AG04450 (cell line): ENCODE data around the gene RAP1GAP. TPM values are rescaled to one million over a fixed set of nuclear protein-coding genes. Genes with fewer than 3 reads are reported as not detected.

Experiments
- CTCF ChIA-PET: fragments of 300-600, 350-600 bp; formaldehyde crosslinking; extraction: SDS; loops from one replicate; lab custom pipeline; 2022; ENCODE audit warnings: antibody characterized with exemption, inconsistent platforms; lab: Charles Lee
- POLR2A ChIA-PET: fragments of 350-600 bp; formaldehyde crosslinking; extraction: SDS; loops from one replicate; lab custom pipeline; 2021; ENCODE audit warnings: antibody characterized with exemption, inconsistent platforms; lab: Yijun Ruan, JAX
- DNase-seq: peaks from one replicate; pipeline ENCODE4 v3.0.0-alpha.2; 2011; ENCODE audit warnings: low read depth, low spot score
- H3K27ac ChIP-seq: one replicate; pipeline ENCODE4 v1.5.1; 2012; ENCODE audit warnings: low read depth, low read length, control low read depth
- H3K27me3 ChIP-seq: one replicate; pipeline ENCODE4 v1.6.0; 2012; ENCODE audit warnings: low read length; ENCODE audit not compliant: control insufficient read depth, insufficient read depth
- H3K4me3 ChIP-seq: 2 replicates; pipeline ENCODE4 v1.5.1; 2011; ENCODE audit warnings: mild to moderate bottlenecking, low read depth, low read length, control low read depth
- H3K9me3 ChIP-seq: 2 replicates; pipeline ENCODE4 v1.5.1; 2012; ENCODE audit warnings: low read length; ENCODE audit not compliant: control insufficient read depth, insufficient read depth
- polyA plus RNA-seq: library from polyadenylated mRNA; depleted of rRNA; stranded (reverse); fragments of >200 nt; gene quantifications from 2 replicates; pipeline ENCODE4 v1.2.3, GENCODE V29; 2011
- TF ChIP-seq, protein P1 (sequence below): IDR thresholded peaks from 2 replicates; pipeline ENCODE4 v1.5.1; 2011; ENCODE audit warnings: low read depth, low read length, control low read depth, inconsistent platforms

RAP1GAP gene
- polyA plus RNA-seq, 1 experiment, result 0.14 TPM

DNA sequence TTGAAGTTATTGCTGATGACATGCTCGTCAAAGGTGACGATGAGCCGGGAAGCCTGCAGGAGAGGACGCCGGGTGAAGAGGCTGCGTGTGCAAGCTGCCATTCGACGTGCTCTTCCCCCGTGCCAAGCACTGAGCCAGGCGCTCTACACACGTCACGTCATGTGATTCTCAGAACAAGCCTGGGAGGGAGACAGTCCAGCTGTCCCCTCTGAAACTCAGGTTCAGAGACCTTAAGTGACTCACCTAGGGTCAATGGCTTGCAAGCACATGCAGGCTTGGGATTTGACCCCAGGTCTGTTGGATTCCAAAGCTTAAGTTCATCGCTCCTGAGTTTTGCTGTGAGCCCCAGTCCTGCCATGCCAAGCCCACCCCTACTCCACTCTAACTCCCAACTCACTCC lies 57.1 kb downstream of the RAP1GAP start:
- Histone ChIP-seq H3K27ac (no peak overlapping the region), H3K27me3 (peaks cover 39% of the 10 kb centered on the region), H3K4me3 (no peak overlapping the region), H3K9me3 (no peaks in the 10 kb centered on the region; the same call in 1 of the 2 replicates)
- no peak for DNase-seq
- ChIA-PET CTCF (no interaction called here), POLR2A (interaction anchor here (0.5 kb wide), 1 partner anchor 305 kb away, joined by 3 read pairs; no protein-coding TSS in a partner anchor)
- TF ChIP-seq, protein P1, sequence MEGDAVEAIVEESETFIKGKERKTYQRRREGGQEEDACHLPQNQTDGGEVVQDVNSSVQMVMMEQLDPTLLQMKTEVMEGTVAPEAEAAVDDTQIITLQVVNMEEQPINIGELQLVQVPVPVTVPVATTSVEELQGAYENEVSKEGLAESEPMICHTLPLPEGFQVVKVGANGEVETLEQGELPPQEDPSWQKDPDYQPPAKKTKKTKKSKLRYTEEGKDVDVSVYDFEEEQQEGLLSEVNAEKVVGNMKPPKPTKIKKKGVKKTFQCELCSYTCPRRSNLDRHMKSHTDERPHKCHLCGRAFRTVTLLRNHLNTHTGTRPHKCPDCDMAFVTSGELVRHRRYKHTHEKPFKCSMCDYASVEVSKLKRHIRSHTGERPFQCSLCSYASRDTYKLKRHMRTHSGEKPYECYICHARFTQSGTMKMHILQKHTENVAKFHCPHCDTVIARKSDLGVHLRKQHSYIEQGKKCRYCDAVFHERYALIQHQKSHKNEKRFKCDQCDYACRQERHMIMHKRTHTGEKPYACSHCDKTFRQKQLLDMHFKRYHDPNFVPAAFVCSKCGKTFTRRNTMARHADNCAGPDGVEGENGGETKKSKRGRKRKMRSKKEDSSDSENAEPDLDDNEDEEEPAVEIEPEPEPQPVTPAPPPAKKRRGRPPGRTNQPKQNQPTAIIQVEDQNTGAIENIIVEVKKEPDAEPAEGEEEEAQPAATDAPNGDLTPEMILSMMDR, result no peak

DNA sequence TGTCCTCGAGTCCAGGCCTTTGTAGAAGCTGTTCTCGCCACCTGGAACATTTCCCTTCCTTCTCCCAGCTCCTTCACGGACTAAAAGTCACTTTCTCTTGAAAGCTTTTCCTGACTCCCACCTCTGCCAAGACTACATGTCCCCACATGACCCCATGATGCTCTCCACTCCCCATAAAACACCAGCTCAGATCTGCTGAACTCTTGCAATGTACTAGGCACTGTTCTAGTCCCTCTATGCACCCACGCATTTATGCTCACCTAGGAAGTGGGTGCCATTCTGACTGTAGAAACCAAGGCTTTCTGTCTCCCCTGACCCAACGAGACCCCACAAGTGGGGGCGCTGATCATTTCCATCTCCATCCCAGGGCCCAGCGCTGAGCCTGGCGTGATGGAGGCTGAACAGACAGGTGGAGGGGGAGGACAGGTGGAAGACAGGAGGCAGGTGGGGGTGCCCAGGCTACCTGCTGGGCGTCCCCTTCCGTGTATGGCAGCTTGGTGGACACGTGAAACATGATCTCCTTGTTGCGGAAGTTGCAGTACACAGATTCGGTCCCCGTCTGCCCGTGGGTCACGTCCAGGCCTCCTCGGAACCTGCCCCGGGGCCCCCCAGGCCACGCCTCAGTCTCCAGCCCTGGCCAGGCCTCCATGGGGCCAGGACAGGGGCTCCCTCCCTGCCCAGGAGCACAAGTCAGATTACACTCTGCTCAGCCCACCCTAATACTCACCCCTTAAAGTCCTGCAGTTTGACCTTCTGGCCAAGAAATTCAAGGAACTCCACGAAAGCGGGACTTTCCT lies 58.0 kb downstream of the RAP1GAP start:
- ChIA-PET POLR2A (no interaction called here), CTCF (interaction anchor here (1.2 kb wide), 1 partner anchor 242 kb away, joined by 3 read pairs; no protein-coding TSS in a partner anchor)
- H3K27ac ChIP-seq, result no peak overlapping the region
- peaks cover 36% of the 10 kb centered on the region for H3K27me3 ChIP-seq
- H3K9me3 ChIP-seq, result no peaks in the 10 kb centered on the region; the same call in 1 of the 2 replicates
- no peak overlapping the region for H3K4me3 ChIP-seq
- TF ChIP-seq, protein P1, result no peak
- DNase-seq, result no peak

DNA sequence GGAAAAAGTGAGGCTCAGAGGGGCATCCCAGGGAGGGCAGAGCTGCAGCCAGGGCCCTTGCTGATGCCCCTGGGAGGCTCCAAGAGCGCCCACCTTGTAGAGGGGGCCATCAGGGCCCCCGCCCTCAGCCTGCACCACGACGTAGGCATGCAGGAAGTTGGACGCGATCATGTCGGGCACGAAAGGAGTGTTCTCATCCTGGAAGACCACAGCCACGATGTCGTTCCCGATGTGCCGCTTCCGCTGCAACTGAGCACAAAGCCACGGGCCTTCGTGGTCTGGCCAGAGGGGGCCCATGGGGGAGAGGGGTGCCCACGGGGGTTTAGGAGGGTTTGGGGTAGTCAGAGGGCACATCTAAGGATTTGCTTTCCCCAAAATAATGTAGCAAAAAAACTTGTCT lies 59.1 kb downstream of the RAP1GAP start:
- H3K27me3 ChIP-seq, result peaks cover 32% of the 10 kb centered on the region
- DNase-seq, result no peak
- H3K4me3 ChIP-seq, result no peak overlapping the region
- ChIA-PET CTCF (interaction anchor here (0.5 to 1.2 kb wide), 2 partner anchors 18 to 241 kb away, joined by 3 read pairs; no protein-coding TSS in a partner anchor), POLR2A (no interaction called here)
- H3K27ac ChIP-seq, result no peak overlapping the region
- TF ChIP-seq, protein P1, result no peak
- no peaks in the 10 kb centered on the region; the same call in 1 of the 2 replicates for H3K9me3 ChIP-seq

DNA sequence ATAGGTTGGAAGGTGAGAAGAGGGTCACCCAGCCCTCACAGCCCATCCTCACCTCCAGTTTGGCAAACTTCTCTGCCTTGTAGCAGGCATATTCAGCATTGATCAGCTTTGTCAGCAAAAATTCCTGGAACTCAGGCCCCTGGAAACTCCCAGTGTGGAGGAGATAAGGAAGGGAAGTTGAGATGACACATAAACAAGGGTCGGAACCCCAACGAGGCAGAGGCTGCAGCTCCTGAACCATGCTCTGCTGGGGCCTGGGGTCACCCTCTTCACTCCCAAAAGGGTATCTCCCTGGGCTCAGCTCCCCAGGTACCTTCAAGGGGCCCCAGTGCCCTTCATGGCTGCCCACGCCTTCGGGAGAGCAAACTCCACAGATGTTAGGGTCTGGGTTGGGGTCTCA lies 60.4 kb downstream of the RAP1GAP start:
- ChIA-PET POLR2A (interaction anchor here (0.9 kb wide), 1 partner anchor 39 kb away, joined by 3 read pairs; no protein-coding TSS in a partner anchor), CTCF (no interaction called here)
- TF ChIP-seq, protein P1, result no peak
- H3K27me3 ChIP-seq, result peaks cover 27% of the 10 kb centered on the region
- no peak for DNase-seq
- no peak overlapping the region for H3K4me3 ChIP-seq
- H3K9me3 ChIP-seq, result no peaks in the 10 kb centered on the region; the same call in 1 of the 2 replicates
- no peak overlapping the region for H3K27ac ChIP-seq
